ENCODE results near the gene RAD52. TPM values are rescaled to one million over a fixed set of nuclear protein-coding genes. Genes with fewer than 3 reads are reported as not detected.

Gene RAD52
- total RNA-seq, 1 experiment from 2014 or later, result 22.2 TPM

DNA sequence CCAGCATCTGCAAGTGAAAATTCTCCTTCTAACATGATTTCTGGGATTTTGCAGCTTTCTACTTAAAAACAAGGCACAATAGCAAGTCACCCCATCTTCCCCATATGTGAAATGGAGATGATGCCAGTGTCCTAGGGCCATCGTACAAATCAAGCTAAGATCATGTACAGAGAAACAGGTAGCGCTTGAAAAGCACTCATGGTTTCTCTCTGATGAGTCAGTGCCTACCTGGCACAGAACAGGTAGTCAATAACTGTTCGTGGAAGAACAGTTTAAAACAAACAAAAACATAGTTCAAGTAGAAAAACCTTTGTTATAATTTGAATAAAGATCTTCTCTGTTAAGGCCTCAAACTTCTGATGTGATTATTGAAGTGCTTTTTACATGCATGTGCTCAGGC, 46.9 kb downstream of the RAD52 start:
- H3K9me3 Mint-ChIP-seq (ENCODE audit: low read depth, unreplicated experiment), result no peaks in the 10 kb centered on the region
- no TSS peak for BruUV-seq (replicated peaks)
- no peak overlapping the region for H3K4me3 Mint-ChIP-seq (ENCODE audit: low read depth, unreplicated experiment)
- H3K4me1 Mint-ChIP-seq (ENCODE audit: low read depth, unreplicated experiment), result no peaks in the 10 kb centered on the region
- no peaks in the 10 kb centered on the region for H3K27me3 Mint-ChIP-seq (ENCODE audit: unreplicated experiment)
- H3K36me3 Mint-ChIP-seq (ENCODE audit: insufficient read depth, unreplicated experiment), result peaks cover 32% of the 10 kb centered on the region
- no peak for TF ChIP-seq CTCF (IDR thresholded peaks at IDR 0.05; ENCODE audit: unreplicated experiment)
- no peak for DNase-seq
- no peak overlapping the region for H3K27ac Mint-ChIP-seq (ENCODE audit: unreplicated experiment)
- CTCF ChIA-PET, result no interaction called here
- intact Hi-C loops (cut with micrococcal nuclease; ENCODE audit: unreplicated experiment), result no loop called here

- intact Hi-C loops (cut with micrococcal nuclease; ENCODE audit: unreplicated experiment), result no loop called here
- Mint-ChIP-seq H3K36me3 (ENCODE audit: insufficient read depth, unreplicated experiment) (peaks cover 26% of the 10 kb centered on the region), H3K27me3 (ENCODE audit: unreplicated experiment) (no peaks in the 10 kb centered on the region), H3K9me3 (ENCODE audit: low read depth, unreplicated experiment) (no peaks in the 10 kb centered on the region), H3K4me1 (ENCODE audit: low read depth, unreplicated experiment) (no peaks in the 10 kb centered on the region), H3K4me3 (ENCODE audit: low read depth, unreplicated experiment) (no peak overlapping the region), H3K27ac (ENCODE audit: unreplicated experiment) (no peak overlapping the region)
- DNase-seq, result no peak
- BruUV-seq (replicated peaks), result no TSS peak
- CTCF ChIA-PET, result interaction anchor here (0.6 to 1.5 kb wide), 2 partner anchors 8 to 139 kb away, joined by 3 to 5 read pairs; no protein-coding TSS in a partner anchor
- no peak for TF ChIP-seq CTCF (IDR thresholded peaks at IDR 0.05; ENCODE audit: unreplicated experiment)
Measured at GRCh38 chr12:897386-897785, 52.1 kb downstream of the RAD52 start.

DNA sequence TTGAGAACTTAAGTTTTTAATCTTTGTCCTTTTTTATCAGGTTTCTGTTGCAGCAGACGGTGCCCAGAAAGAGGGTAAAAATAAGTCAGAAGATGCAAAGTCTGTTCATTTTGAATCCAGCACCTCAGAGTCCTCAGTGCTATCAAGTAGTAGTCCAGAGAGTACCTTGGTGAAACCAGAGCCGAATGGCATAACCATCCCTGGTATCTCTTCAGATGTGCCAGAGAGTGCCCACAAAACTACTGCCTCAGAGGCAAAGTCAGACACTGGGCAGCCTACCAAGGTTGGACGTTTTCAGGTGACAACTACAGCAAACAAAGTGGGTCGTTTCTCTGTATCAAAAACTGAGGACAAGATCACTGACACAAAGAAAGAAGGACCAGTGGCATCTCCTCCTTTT, 53.5 kb downstream of the RAD52 start:
- BruUV-seq (replicated peaks), result no TSS peak
- Mint-ChIP-seq H3K36me3 (ENCODE audit: insufficient read depth, unreplicated experiment) (peaks cover 14% of the 10 kb centered on the region), H3K27ac (ENCODE audit: unreplicated experiment) (no peak overlapping the region), H3K27me3 (ENCODE audit: unreplicated experiment) (no peaks in the 10 kb centered on the region), H3K9me3 (ENCODE audit: low read depth, unreplicated experiment) (no peaks in the 10 kb centered on the region), H3K4me1 (ENCODE audit: low read depth, unreplicated experiment) (no peaks in the 10 kb centered on the region), H3K4me3 (ENCODE audit: low read depth, unreplicated experiment) (no peak overlapping the region)
- TF ChIP-seq CTCF (IDR thresholded peaks at IDR 0.05; ENCODE audit: unreplicated experiment), result no peak
- intact Hi-C loops (cut with micrococcal nuclease; ENCODE audit: unreplicated experiment), result no loop called here
- CTCF ChIA-PET, result interaction anchor here (1.5 kb wide), 1 partner anchor 10 kb away, joined by 5 read pairs; no protein-coding TSS in a partner anchor
- no peak for DNase-seq

DNA sequence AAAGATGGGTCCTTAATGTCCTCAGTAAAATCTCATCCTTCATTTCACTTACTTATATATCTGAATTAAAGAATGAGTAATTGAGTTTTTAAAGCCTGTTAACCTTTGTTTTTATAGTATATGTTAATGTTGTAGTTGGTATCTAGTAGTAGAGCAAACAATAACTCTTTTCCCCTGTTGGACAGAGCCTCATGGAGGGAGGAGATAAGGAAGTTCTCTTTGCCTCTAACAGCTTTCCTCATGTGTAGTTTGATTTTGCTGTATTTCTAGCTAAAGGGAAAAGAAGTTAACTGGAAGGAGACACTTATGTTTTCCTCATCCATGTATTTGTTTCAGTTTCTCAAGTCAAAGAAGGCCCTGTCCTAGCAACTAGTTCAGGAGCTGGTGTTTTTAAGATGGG, 55.3 kb downstream of the RAD52 start:
- H3K9me3 Mint-ChIP-seq (ENCODE audit: low read depth, unreplicated experiment), result no peaks in the 10 kb centered on the region
- H3K36me3 Mint-ChIP-seq (ENCODE audit: insufficient read depth, unreplicated experiment), result peaks cover 14% of the 10 kb centered on the region
- CTCF ChIA-PET, result no interaction called here
- H3K27me3 Mint-ChIP-seq (ENCODE audit: unreplicated experiment), result no peaks in the 10 kb centered on the region
- intact Hi-C loops (cut with micrococcal nuclease; ENCODE audit: unreplicated experiment), result no loop called here
- no peak overlapping the region for H3K27ac Mint-ChIP-seq (ENCODE audit: unreplicated experiment)
- H3K4me1 Mint-ChIP-seq (ENCODE audit: low read depth, unreplicated experiment), result no peaks in the 10 kb centered on the region
- no peak overlapping the region for H3K4me3 Mint-ChIP-seq (ENCODE audit: low read depth, unreplicated experiment)
- no TSS peak for BruUV-seq (replicated peaks)
- no peak for DNase-seq
- TF ChIP-seq CTCF (IDR thresholded peaks at IDR 0.05; ENCODE audit: unreplicated experiment), result no peak

Measured in Calu3 (cell line).